ENCODE data around the gene SPECC1.
"Not testable (repeated sequence)": the region's sequence is repeated elsewhere in the genome, so short reads cannot be mapped to it uniquely, and the experiment has no call there.

SPECC1 gene

DNA sequence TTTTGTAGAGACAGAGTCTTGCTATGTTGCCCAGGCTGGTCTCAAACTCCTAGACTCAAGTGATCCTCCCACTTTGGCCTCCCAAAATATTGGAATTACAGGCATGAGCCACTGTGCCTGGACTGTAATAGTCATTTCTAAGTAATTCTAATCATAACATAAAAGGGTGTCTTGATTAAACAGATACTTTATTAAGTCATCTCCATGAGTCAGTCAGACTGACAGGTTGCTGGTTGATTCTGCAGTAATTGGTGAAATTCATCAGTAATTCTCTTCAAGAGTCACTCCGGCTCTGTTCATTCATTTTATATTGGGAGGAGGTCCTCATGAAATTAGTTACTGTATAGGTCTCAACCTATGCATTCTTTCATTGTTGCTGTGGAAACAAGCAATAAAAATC, 85.6 kb downstream of the SPECC1 start:
- TF ChIP-seq, protein P1, sequence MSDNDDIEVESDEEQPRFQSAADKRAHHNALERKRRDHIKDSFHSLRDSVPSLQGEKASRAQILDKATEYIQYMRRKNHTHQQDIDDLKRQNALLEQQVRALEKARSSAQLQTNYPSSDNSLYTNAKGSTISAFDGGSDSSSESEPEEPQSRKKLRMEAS (IDR thresholded peaks at IDR 0.05; ENCODE audit: low read depth, low read length), result no peak
- TF ChIP-seq, protein P2, sequence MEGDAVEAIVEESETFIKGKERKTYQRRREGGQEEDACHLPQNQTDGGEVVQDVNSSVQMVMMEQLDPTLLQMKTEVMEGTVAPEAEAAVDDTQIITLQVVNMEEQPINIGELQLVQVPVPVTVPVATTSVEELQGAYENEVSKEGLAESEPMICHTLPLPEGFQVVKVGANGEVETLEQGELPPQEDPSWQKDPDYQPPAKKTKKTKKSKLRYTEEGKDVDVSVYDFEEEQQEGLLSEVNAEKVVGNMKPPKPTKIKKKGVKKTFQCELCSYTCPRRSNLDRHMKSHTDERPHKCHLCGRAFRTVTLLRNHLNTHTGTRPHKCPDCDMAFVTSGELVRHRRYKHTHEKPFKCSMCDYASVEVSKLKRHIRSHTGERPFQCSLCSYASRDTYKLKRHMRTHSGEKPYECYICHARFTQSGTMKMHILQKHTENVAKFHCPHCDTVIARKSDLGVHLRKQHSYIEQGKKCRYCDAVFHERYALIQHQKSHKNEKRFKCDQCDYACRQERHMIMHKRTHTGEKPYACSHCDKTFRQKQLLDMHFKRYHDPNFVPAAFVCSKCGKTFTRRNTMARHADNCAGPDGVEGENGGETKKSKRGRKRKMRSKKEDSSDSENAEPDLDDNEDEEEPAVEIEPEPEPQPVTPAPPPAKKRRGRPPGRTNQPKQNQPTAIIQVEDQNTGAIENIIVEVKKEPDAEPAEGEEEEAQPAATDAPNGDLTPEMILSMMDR (IDR thresholded peaks at IDR 0.05; ENCODE audit: low read depth, low read length), result no peak
- TF ChIP-seq MYC (IDR thresholded peaks at IDR 0.05; ENCODE audit: low read depth, low read length) (no peak), POLR2A (IDR thresholded peaks at IDR 0.05; ENCODE audit: extremely low read depth, insufficient read length) (no peak)
- DNase-seq (ENCODE audit: low read depth), result no peak

DNA sequence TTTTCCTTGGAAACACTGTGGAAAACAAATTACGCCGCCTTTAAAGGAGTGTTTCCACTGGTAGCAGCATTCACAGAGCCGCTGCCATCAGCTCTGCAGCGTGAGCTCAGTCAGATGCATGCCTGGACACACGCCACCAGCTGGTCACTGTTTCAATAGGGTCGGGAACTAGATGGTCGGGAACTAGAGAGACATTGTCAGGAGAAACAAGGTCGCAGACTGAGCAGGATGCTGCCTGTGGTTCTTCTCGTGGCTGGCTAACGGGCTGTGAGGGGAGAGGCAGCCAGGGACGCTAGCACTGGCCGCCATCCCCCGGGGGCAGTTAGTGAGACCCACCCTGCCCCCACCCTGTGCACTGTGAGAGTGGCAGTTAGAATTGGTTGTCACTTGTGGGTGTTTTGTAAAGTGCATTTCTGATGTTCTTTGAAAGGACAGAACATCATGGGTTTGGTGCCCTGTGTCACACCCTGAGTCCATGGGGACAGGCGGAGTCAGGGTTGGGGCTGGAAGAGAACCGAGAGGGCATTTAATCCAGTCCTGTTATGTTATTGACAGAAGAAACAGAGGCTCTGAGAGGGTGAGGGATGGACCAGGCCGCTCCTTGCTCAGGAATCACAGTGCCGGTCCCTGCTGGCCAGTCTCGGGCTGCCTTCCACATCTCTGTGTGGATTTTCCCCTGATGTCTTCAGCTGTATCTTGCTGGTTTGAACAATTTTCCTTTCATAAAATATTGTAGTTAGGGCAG, 86.3 kb downstream of the SPECC1 start:
- peak; percentile 45 for DNase-seq (ENCODE audit: low read depth)
- TF ChIP-seq, protein P1 (IDR thresholded peaks at IDR 0.05; ENCODE audit: low read depth, low read length), result no peak
- no peak for TF ChIP-seq POLR2A (IDR thresholded peaks at IDR 0.05; ENCODE audit: extremely low read depth, insufficient read length)
- TF ChIP-seq, protein P2 (IDR thresholded peaks at IDR 0.05; ENCODE audit: low read depth, low read length), result peak; percentile 24
- TF ChIP-seq MYC (IDR thresholded peaks at IDR 0.05; ENCODE audit: low read depth, low read length), result no peak
- no peak overlapping the region for H3K4me3 ChIP-seq (ENCODE audit: low read depth, low read length)

More for the DNA sequence above, 85.6 kb downstream of the SPECC1 start:
- H3K4me3 ChIP-seq (ENCODE audit: low read depth, low read length), result no peak overlapping the region

DNA sequence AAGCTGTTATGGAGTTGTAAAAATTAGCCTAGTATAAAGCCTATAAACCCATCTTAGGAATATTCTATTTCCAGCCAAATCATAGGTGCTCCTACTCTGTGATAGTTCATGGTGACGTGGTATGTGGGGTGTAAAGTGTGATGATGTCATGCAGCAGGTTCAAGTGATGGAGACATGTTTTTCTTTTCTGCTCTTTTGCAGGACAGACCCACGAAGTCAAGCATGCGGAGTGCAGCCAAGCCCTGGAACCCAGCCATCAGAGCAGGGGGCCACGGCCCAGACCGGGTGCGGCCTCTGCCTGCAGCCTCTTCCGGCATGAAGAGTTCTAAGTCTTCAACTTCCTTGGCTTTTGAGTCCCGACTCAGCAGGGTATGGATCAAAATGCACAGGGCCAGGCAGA, 87.3 kb downstream of the SPECC1 start:
- no peak overlapping the region for H3K4me3 ChIP-seq (ENCODE audit: low read depth, low read length)
- DNase-seq (ENCODE audit: low read depth), result no peak
- TF ChIP-seq, protein P2 (IDR thresholded peaks at IDR 0.05; ENCODE audit: low read depth, low read length), result no peak
- TF ChIP-seq POLR2A (IDR thresholded peaks at IDR 0.05; ENCODE audit: extremely low read depth, insufficient read length), result no peak
- TF ChIP-seq MYC (IDR thresholded peaks at IDR 0.05; ENCODE audit: low read depth, low read length), result no peak
- TF ChIP-seq, protein P1 (IDR thresholded peaks at IDR 0.05; ENCODE audit: low read depth, low read length), result no peak

DNA sequence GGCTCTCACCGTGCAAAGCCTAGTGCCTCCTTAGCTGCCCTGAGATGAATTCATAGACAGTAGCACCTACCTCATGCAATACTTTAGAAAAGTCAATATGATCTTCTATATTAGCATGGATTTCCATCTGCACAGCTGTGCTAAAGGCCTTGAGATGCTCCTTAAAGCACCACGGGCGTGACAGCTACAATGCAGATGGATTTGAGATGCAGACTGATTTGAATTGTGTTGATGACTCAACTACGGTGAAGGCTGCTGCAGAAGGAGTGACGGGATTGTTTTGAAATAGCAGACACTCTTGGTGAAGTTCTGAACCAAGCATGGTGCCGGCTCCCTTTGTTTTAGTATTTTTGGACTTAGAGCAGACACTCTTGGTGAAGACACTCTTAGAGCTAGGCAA, 88.2 kb downstream of the SPECC1 start:
- no peak for TF ChIP-seq MYC (IDR thresholded peaks at IDR 0.05; ENCODE audit: low read depth, low read length)
- TF ChIP-seq, protein P2 (IDR thresholded peaks at IDR 0.05; ENCODE audit: low read depth, low read length), result no peak
- DNase-seq (ENCODE audit: low read depth), result no peak
- H3K4me3 ChIP-seq (ENCODE audit: low read depth, low read length), result no peak overlapping the region

DNA sequence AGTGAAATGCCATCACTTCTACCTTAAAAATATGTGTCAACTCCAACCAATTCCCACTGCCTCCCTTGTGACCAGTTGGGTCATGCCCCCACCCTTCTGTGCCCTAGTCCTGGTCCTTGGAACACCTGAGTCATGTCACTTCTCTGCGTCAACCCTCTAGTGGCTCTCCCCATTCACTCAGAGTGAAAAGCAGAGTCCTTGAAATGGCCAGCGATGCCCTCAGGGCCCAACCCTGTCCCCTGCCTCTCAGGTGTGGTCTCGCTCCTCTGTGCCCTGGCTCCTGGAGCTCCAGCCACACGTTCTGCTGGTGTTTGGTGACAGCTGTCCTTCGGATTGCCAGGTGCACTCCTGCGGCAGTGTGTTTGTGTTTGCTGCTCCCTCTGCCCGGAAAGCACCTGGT, 89.2 kb downstream of the SPECC1 start:
- H3K4me3 ChIP-seq (ENCODE audit: low read depth, low read length), result no peak overlapping the region
- TF ChIP-seq, protein P2 (IDR thresholded peaks at IDR 0.05; ENCODE audit: low read depth, low read length), result no peak
- TF ChIP-seq, protein P1 (IDR thresholded peaks at IDR 0.05; ENCODE audit: low read depth, low read length), result no peak
- TF ChIP-seq POLR2A (IDR thresholded peaks at IDR 0.05; ENCODE audit: extremely low read depth, insufficient read length) (no peak), MYC (IDR thresholded peaks at IDR 0.05; ENCODE audit: low read depth, low read length) (no peak)
- no peak for DNase-seq (ENCODE audit: low read depth)

DNA sequence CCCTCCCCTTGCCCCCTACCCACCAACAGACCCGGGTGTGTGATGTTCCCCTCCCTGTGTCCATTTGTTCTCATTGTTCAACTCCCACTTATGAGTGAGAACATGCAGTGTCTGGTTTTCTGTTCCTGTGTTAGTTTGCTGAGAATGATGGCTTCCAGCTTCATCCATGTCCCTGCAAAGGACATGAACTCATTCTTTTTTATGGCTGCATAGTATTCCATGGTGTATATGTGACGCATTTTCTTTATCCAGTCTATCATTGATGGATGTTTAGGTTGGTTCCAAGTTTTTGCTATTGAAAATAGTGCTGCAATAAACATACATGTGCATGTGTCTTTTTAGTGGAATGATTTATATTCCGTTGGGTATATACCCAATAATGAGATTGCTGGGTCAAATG, 91.6 kb downstream of the SPECC1 start:
- not testable (repeated sequence) for H3K4me3 ChIP-seq (ENCODE audit: low read depth, low read length); DNase-seq (ENCODE audit: low read depth)

Data from NB4 (cell line).